H1 (cell line): ENCODE measurements around the gene AK8. TPM values are rescaled to one million over a fixed set of nuclear protein-coding genes. Genes with fewer than 3 reads are reported as not detected.

ENCODE experiments used
- CTCF ChIA-PET: fragments of 300-600 bp; sonication (Branson Sonifier 250); formaldehyde crosslinking; loops from one replicate; lab custom pipeline; 2021; ENCODE audit not compliant: partially characterized antibody; lab: Charles Lee
- POLR2A ChIA-PET: fragments of 300-600 bp; sonication (Branson Sonifier 250); formaldehyde crosslinking; loops from one replicate; lab custom pipeline; 2021; ENCODE audit warnings: inconsistent platforms; ENCODE audit not compliant: partially characterized antibody; lab: Charles Lee
- DNase-seq, 2 experiments: peaks; one replicate each; pipeline versions ENCODE4 v3.0.0 to v3.0.0-alpha.2; 2010 to 2022; ENCODE audit warnings: low spot score in 2 of 2, low read depth in 1 of 2, mixed read lengths in 1 of 2
- FAIRE-seq: peaks from 2 replicates; lab custom pipeline; 2011; peaks lifted over from hg19 to GRCh38; lab: Jason Lieb, UNC
- H2AFZ ChIP-seq: 2 replicates; pipeline ENCODE4 v1.8.1; 2012; ENCODE audit warnings: low read length, inconsistent platforms
- H2AK5ac ChIP-seq: 2 replicates; pipeline ENCODE4 v1.6.1; 2013; ENCODE audit warnings: low read depth, low read length
- H2BK120ac ChIP-seq: replicated peaks from 2 replicates; pipeline ENCODE3; 2013; ENCODE audit warnings: low read depth, low read length, inconsistent platforms
- H2BK12ac ChIP-seq: 2 replicates; pipeline ENCODE4 v1.6.1; 2013; ENCODE audit warnings: low read depth, low read length
- H2BK15ac ChIP-seq: 2 replicates; pipeline ENCODE4 v1.6.1; 2013; ENCODE audit warnings: low read length
- H2BK20ac ChIP-seq: 2 replicates; pipeline ENCODE4 v1.6.1; 2013; ENCODE audit warnings: low read length
- H2BK5ac ChIP-seq: 2 replicates; pipeline ENCODE4 v1.6.1; 2013; ENCODE audit warnings: low read depth, low read length
- H3K14ac ChIP-seq: 2 replicates; pipeline ENCODE4 v1.6.1; 2013; ENCODE audit warnings: inconsistent platforms; ENCODE audit not compliant: insufficient read length
- H3K18ac ChIP-seq: 2 replicates; pipeline ENCODE4 v1.6.1; 2013; ENCODE audit warnings: low read length; ENCODE audit errors: extremely low read depth
- H3K23ac ChIP-seq: 2 replicates; pipeline ENCODE4 v1.6.1; 2013; ENCODE audit warnings: inconsistent platforms; ENCODE audit not compliant: insufficient read length
- H3K23me2 ChIP-seq: 2 replicates; pipeline ENCODE4 v1.6.1; 2013; ENCODE audit warnings: low read depth, low read length
- H3K27ac ChIP-seq: 2 replicates; pipeline ENCODE4 v1.6.1; 2011; ENCODE audit warnings: low read depth, low read length, inconsistent platforms
- H3K27me3 ChIP-seq, 4 experiments: replicated peaks in 1 of 4; 1 replicate in 1 of 4; 2 replicates in 3 of 4; pipeline versions ENCODE4 v1.6.1 to v1.8.1; 2011 to 2013; ENCODE audit warnings: low read length in 3 of 4, mild to moderate bottlenecking in 3 of 4, inconsistent platforms in 2 of 4, mixed read lengths in 2 of 4, moderate library complexity in 1 of 4; ENCODE audit not compliant: control insufficient read depth in 3 of 4, insufficient read depth in 3 of 4; ENCODE audit errors: extremely low read depth in 1 of 4
- H3K36me3 ChIP-seq, 4 experiments: 2 replicates each; pipeline versions ENCODE4 v1.6.1 to v1.8.1; 2011 to 2013; ENCODE audit warnings: mild to moderate bottlenecking in 4 of 4, low read length in 3 of 4, moderate library complexity in 2 of 4, control low read depth in 1 of 4, inconsistent platforms in 1 of 4; ENCODE audit not compliant: insufficient read depth in 4 of 4, control insufficient read depth in 2 of 4
- H3K4ac ChIP-seq: replicated peaks from 2 replicates; pipeline ENCODE3; 2013; ENCODE audit warnings: low read length, low read depth, mixed read lengths, inconsistent platforms; ENCODE audit not compliant: insufficient read length
- H3K4me1 ChIP-seq, 4 experiments: replicated peaks in 1 of 4; 1 replicate in 1 of 4; 2 replicates in 3 of 4; pipeline versions ENCODE4 v1.6.1 to v1.8.1; 2011 to 2013; ENCODE audit warnings: low read length in 3 of 4, inconsistent platforms in 2 of 4, mixed read lengths in 1 of 4; ENCODE audit not compliant: insufficient read depth in 4 of 4, control insufficient read depth in 3 of 4
- H3K4me2 ChIP-seq, 2 experiments: 2 replicates each; pipeline versions ENCODE4 v1.6.1 to v1.8.1; 2011 to 2013; ENCODE audit warnings: low read depth in 2 of 2, low read length in 2 of 2, control low read depth in 1 of 2, inconsistent platforms in 1 of 2, mild to moderate bottlenecking in 1 of 2; ENCODE audit not compliant: insufficient read depth in 1 of 2
- H3K4me3 ChIP-seq, 4 experiments: fragments of 200-600, 300-600 bp in 1 of 4; sonication (generic), shearing (Covaris generic), sonication (Bioruptor Twin) in 1 of 4; 2 replicates each; pipeline versions ENCODE4 v1.5.1 to v1.8.1; 2011 to 2016; ENCODE audit warnings: low read length in 4 of 4, low read depth in 3 of 4, control low read depth in 2 of 4, inconsistent platforms in 2 of 4, mild to moderate bottlenecking in 2 of 4, mixed read lengths in 1 of 4, moderate library complexity in 1 of 4; ENCODE audit not compliant: insufficient read depth in 2 of 4; ENCODE audit errors: extremely low read depth in 1 of 4
- H3K56ac ChIP-seq: replicated peaks from 2 replicates; pipeline ENCODE3; 2013; ENCODE audit warnings: low read depth, mild to moderate bottlenecking, mixed read lengths, low read length, inconsistent platforms; ENCODE audit not compliant: insufficient read length
- H3K79me1 ChIP-seq: 2 replicates; pipeline ENCODE4 v1.6.1; 2013; ENCODE audit warnings: low read depth, low read length, control low read depth
- H3K79me2 ChIP-seq, 2 experiments: 2 replicates each; pipeline versions ENCODE4 v1.6.1 to v1.8.1; 2012 to 2013; ENCODE audit warnings: low read length in 2 of 2, mild to moderate bottlenecking in 2 of 2, inconsistent platforms in 1 of 2; ENCODE audit not compliant: insufficient read depth in 2 of 2, control insufficient read depth in 1 of 2
- H3K9ac ChIP-seq, 4 experiments: replicated peaks in 1 of 4; 1 replicate in 1 of 4; 2 replicates in 3 of 4; pipeline versions ENCODE4 v1.6.1 to v1.8.1; 2011 to 2013; ENCODE audit warnings: low read depth in 3 of 4, low read length in 3 of 4, control low read depth in 2 of 4, mild to moderate bottlenecking in 2 of 4, moderate library complexity in 2 of 4, inconsistent platforms in 1 of 4; ENCODE audit errors: extremely low read depth in 1 of 4
- H3K9me3 ChIP-seq, 2 experiments: 2 replicates each; pipeline versions ENCODE4 v1.6.1 to v1.8.1; 2012 to 2013; ENCODE audit warnings: mild to moderate bottlenecking in 2 of 2, moderate library complexity in 2 of 2, control low read depth in 1 of 2, inconsistent platforms in 1 of 2, low read depth in 1 of 2, low read length in 1 of 2, mixed read lengths in 1 of 2; ENCODE audit not compliant: insufficient read depth in 2 of 2
- H4K20me1 ChIP-seq, 2 experiments: replicated peaks in 1 of 2; 2 replicates each; pipeline versions ENCODE3 to v1.8.1; 2011 to 2013; ENCODE audit warnings: inconsistent platforms in 2 of 2, low read length in 2 of 2, mild to moderate bottlenecking in 1 of 2; ENCODE audit not compliant: insufficient read depth in 2 of 2, control insufficient read depth in 1 of 2
- H4K5ac ChIP-seq: 2 replicates; pipeline ENCODE4 v1.6.1; 2013; ENCODE audit warnings: low read length, low read depth, mixed read lengths, inconsistent platforms; ENCODE audit not compliant: insufficient read length
- H4K8ac ChIP-seq: 2 replicates; pipeline ENCODE4 v1.8.0; 2013; ENCODE audit warnings: mild to moderate bottlenecking, moderate library complexity, low read length, inconsistent platforms; ENCODE audit not compliant: insufficient read depth; ENCODE audit errors: extremely low read depth
- H4K91ac ChIP-seq: replicated peaks from 2 replicates; pipeline ENCODE3; 2013; ENCODE audit warnings: low read length, mixed read lengths, inconsistent platforms; ENCODE audit not compliant: insufficient read length
- CEBPB ChIP-seq: IDR thresholded peaks from 2 replicates; pipeline ENCODE4 v1.6.1; 2012; ENCODE audit warnings: low read depth, low read length
- CHD1 ChIP-seq: IDR thresholded peaks from 2 replicates; pipeline ENCODE4 v1.6.1; 2012; ENCODE audit warnings: low read depth, low read length, improper control_type of control experiment
- SIN3A ChIP-seq, 2 experiments: IDR thresholded peaks in 1 of 2; conservative IDR thresholded peaks in 1 of 2; 2 replicates each; pipeline ENCODE4 v1.6.1; 2011 to 2012; ENCODE audit warnings: low read length in 2 of 2, improper control_type of control experiment in 1 of 2, low read depth in 1 of 2, mild to moderate bottlenecking in 1 of 2
- WGBS, 2 experiments: shearing (Covaris generic) in 1 of 2; methylation state at CpG; one replicate each; pipeline versions ENCODE4 v1.1.6 to v1.1.7; 2013 to 2015; ENCODE audit warnings: low lambda C conversion rate in 2 of 2, mixed read lengths in 2 of 2, inconsistent platforms in 1 of 2, low coverage in 1 of 2, missing lambda C conversion rate in 1 of 2; ENCODE audit not compliant: insufficient replicate concordance in 2 of 2, insufficient coverage in 1 of 2, insufficient read length in 1 of 2; ENCODE audit errors: extremely low coverage in 1 of 2, missing lambda C conversion rate in 1 of 2; 5-methylcytosine and 5-hydroxymethylcytosine counted together
- polyA plus RNA-seq, 7 experiments: library from polyadenylated mRNA; depleted of rRNA in 3 of 7; stranded (reverse) in 5 of 7; unstranded in 2 of 7; fragments of >200 nt in 5 of 7; fragments of 200-250 nt in 2 of 7; gene quantifications; 1 replicate in 5 of 7; 2 replicates in 1 of 7; 4 replicates in 1 of 7; pipeline versions ENCODE4 v1.2.1 to v1.2.3, GENCODE V29; 2011 to 2013; ENCODE audit warnings: missing spikeins in 2 of 7, mixed read lengths in 2 of 7
- total RNA-seq: library from RNA; stranded (reverse); fragmentation: NEBNext Ultra II Directional; extraction: Animal tissue kit (Norgen Biotek cat#: 25700); gene quantifications from 2 replicates; pipeline ENCODE4 v1.2.1, GENCODE V29; 2021

AK8 gene
- total and polyA plus RNA-seq, 2 of the 8 experiments (the other 6 are each of a cell fraction or from before 2014, with no cell fraction given), result 0.35 to 0.48 TPM

GRCh38 chr9:132770770-132771310 is 107.2 kb downstream of the AK8 start:
- H3K27ac ChIP-seq, result no peak overlapping the region
- WGBS, 2 experiments, result 70% methylated on average over 10 of the region's 10 CpGs; no CpG with 5 or more reads in 1 of the 2 experiments

More at GRCh38 chr9:132770770-132771310, 107.2 kb downstream of the AK8 start:
- peak overlapping the region; percentile 53 for H4K5ac ChIP-seq
- H3K36me3 ChIP-seq, result no peaks in the 10 kb centered on the region
- peak overlapping the region; percentile 6 for H3K4ac ChIP-seq
- no peak overlapping the region for H2BK15ac ChIP-seq
- H3K9ac ChIP-seq, result peak overlapping the region in 1 of 4 experiments; percentile 20; a peak in 2 of 7 replicates
- ChIA-PET POLR2A (interaction anchor here (1.2 to 1.9 kb wide), 6 partner anchors 14 to 150 kb away, joined by 3 to 4 read pairs (median 3); no protein-coding TSS in a partner anchor), CTCF (interaction anchor here (5.9 kb wide), 1 partner anchor 13 kb away, joined by 33 read pairs; no protein-coding TSS in a partner anchor)
- H2BK12ac ChIP-seq, result peak overlapping the region; percentile 52; the same call in 1 of the 2 replicates
- no peak overlapping the region for H3K14ac ChIP-seq
- H2BK120ac ChIP-seq, result no peak overlapping the region
- peak overlapping the region; percentile 89 to 94 for H3K4me2 ChIP-seq
- H3K56ac ChIP-seq, result no peak overlapping the region
- peaks cover 0 to 8% (median 3%) of the 10 kb centered on the region in 4 experiments; a peak in 2 of 7 replicates for H3K27me3 ChIP-seq
- peaks cover 0 to 9% (median 7%) of the 10 kb centered on the region in 4 experiments; a peak in 4 of 7 replicates for H3K4me1 ChIP-seq
- H4K8ac ChIP-seq, result no peak overlapping the region; the same call in 1 of the 2 replicates
- H3K23ac ChIP-seq, result no peak overlapping the region
- H2AK5ac ChIP-seq, result 0 out of 2 replicates have a peak overlapping the region, but pooled peaks have one; percentile 68
- H2BK5ac ChIP-seq, result no peak overlapping the region; the same call in 1 of the 2 replicates
- no peak overlapping the region; the same call in 1 of the 2 replicates for H2BK20ac ChIP-seq
- TF ChIP-seq SIN3A (conservative IDR thresholded peaks at IDR 0.05 in 1 of 2, IDR thresholded peaks at IDR 0.05 in 1 of 2; ENCODE audit: low read depth in 1 of 2, low read length in 2 of 2), result no peak
- no peak for TF ChIP-seq CEBPB
- TF ChIP-seq CHD1, result no peak
- peak overlapping the region; percentile 81; the same call in 1 of the 2 replicates for H2AFZ ChIP-seq
- peaks cover 16% of the 10 kb centered on the region for H3K23me2 ChIP-seq
- H3K9me3 ChIP-seq, result no peaks in the 10 kb centered on the region
- H3K4me3 ChIP-seq, result peak overlapping the region; percentile 78 to 91 (median 82); a peak in 7 of 8 replicates
- H4K91ac ChIP-seq, result peak overlapping the region; percentile 76
- no peaks in the 10 kb centered on the region for H4K20me1 ChIP-seq
- H3K18ac ChIP-seq, result peak overlapping the region; percentile 68
- FAIRE-seq (no peak), DNase-seq (no peak)
- no peaks in the 10 kb centered on the region for H3K79me1 ChIP-seq
- H3K79me2 ChIP-seq, result no peaks in the 10 kb centered on the region
